ENCODE data around the gene OR8H2.
"Not testable (repeated sequence)": the region's sequence is repeated elsewhere in the genome, so short reads cannot be mapped to it uniquely, and the experiment has no call there.

- not testable (repeated sequence) for TF ChIP-seq CTCF, POLR2A, POLR2AphosphoS5 (IDR thresholded peaks at IDR 0.05)
These were observed 47.1 kb upstream of the OR8H2 start for GRCh38 chr11:56056366-56056765.

Data from prostate gland (tissue), 2 donors.